Medulla oblongata (tissue), 1 donor: ENCODE measurements around the gene LSAMP.

Source experiments
- DNase-seq: peaks from one replicate; pipeline ENCODE4 v3.0.0-alpha.2; 2015; ENCODE audit errors: extremely low spot score

The LSAMP gene

GRCh38 chr3:116432795-116433194 lies 12.5 kb downstream of the LSAMP start:
- no peak for DNase-seq

- DNase-seq: no peak
Measured at GRCh38 chr3:116429479-116430269, 15.6 kb downstream of the LSAMP start.

GRCh38 chr3:116426036-116426435 lies 19.3 kb downstream of the LSAMP start:
- DNase-seq: no peak

- no peak for DNase-seq
Measured at GRCh38 chr3:116425126-116425525, 20.2 kb downstream of the LSAMP start.

- peak; percentile 53 for DNase-seq
Measured at GRCh38 chr3:116423945-116424344, 21.3 kb downstream of the LSAMP start.

GRCh38 chr3:116423374-116423773 lies 21.9 kb downstream of the LSAMP start:
- DNase-seq: peak; percentile 92

GRCh38 chr3:116417151-116417550 lies 28.1 kb downstream of the LSAMP start:
- no peak for DNase-seq

- DNase-seq: no peak
Measured at GRCh38 chr3:116413319-116413718, 32.0 kb downstream of the LSAMP start.

GRCh38 chr3:116408473-116408872 lies 36.8 kb downstream of the LSAMP start:
- DNase-seq: no peak

- DNase-seq: no peak
Measured at GRCh38 chr3:116405231-116405630, 40.1 kb downstream of the LSAMP start.

GRCh38 chr3:116399701-116400226 lies 45.5 kb downstream of the LSAMP start:
- DNase-seq: no peak

- no peak for DNase-seq
Measured at GRCh38 chr3:116394365-116394764, 50.9 kb downstream of the LSAMP start.

GRCh38 chr3:116393199-116393598 lies 52.1 kb downstream of the LSAMP start:
- no peak for DNase-seq

GRCh38 chr3:116392291-116392690 lies 53.0 kb downstream of the LSAMP start:
- DNase-seq: no peak

GRCh38 chr3:116391296-116392201 lies 53.7 kb downstream of the LSAMP start:
- no peak for DNase-seq

GRCh38 chr3:116390318-116390717 lies 55.0 kb downstream of the LSAMP start:
- no peak for DNase-seq

GRCh38 chr3:116388867-116389385 lies 56.4 kb downstream of the LSAMP start:
- no peak for DNase-seq

- no peak for DNase-seq
Measured at GRCh38 chr3:116386168-116386567, 59.1 kb downstream of the LSAMP start.

GRCh38 chr3:116384717-116385116 lies 60.6 kb downstream of the LSAMP start:
- DNase-seq: no peak

GRCh38 chr3:116378077-116378476 lies 67.2 kb downstream of the LSAMP start:
- no peak for DNase-seq

GRCh38 chr3:116374901-116375300 lies 70.4 kb downstream of the LSAMP start:
- no peak for DNase-seq

GRCh38 chr3:116367761-116368395 lies 77.4 kb downstream of the LSAMP start:
- no peak for DNase-seq
